Progenitor cell of endocrine pancreas (in vitro differentiated cells): Measurements from ENCODE around the gene NRP1. TPM values are rescaled to one million over a fixed set of nuclear protein-coding genes. Genes with fewer than 3 reads are reported as not detected.
A peak's percentile ranks its signal among the peaks of the same experiment; 100 is the strongest.

ENCODE experiments used
- DNase-seq: peaks from one replicate; pipeline ENCODE4 v3.0.0; 2021; ENCODE audit warnings: low spot score; ENCODE audit not compliant: unreplicated experiment
- H3K27ac Mint-ChIP-seq: 2 replicates; pipeline ENCODE4 v1.8.0; 2021; ENCODE audit warnings: mild to moderate bottlenecking, moderate library complexity, mixed read lengths
- H3K27me3 Mint-ChIP-seq: 2 replicates; pipeline ENCODE4 v1.8.0; 2021; ENCODE audit warnings: mixed read lengths
- H3K36me3 Mint-ChIP-seq: 2 replicates; pipeline ENCODE4 v1.8.0; 2022; ENCODE audit warnings: mixed read lengths; ENCODE audit not compliant: insufficient read depth
- H3K4me1 Mint-ChIP-seq: 2 replicates; pipeline ENCODE4 v1.8.0; 2021; ENCODE audit warnings: low read depth, mixed read lengths
- H3K4me3 Mint-ChIP-seq: 2 replicates; pipeline ENCODE4 v1.8.0; 2021; ENCODE audit warnings: low read depth, mild to moderate bottlenecking, moderate library complexity, mixed read lengths
- H3K9me3 Mint-ChIP-seq: 2 replicates; pipeline ENCODE4 v1.8.0; 2021; ENCODE audit warnings: low read depth, mixed read lengths
- total RNA-seq: library from RNA; stranded (reverse); gene quantifications from 2 replicates; pipeline ENCODE4 v1.2.1, GENCODE V29; 2021
- TF ChIP-seq, protein P1 (sequence below): fragments of 200-600 bp; sonication (generic); IDR thresholded peaks from one replicate; pipeline ENCODE4 v1.5.0; 2021; ENCODE audit warnings: antibody characterized with exemption, mild to moderate bottlenecking; ENCODE audit not compliant: unreplicated experiment

The NRP1 gene
- total RNA-seq, 1 donor from 2014 or later = 33.4 TPM

- Mint-ChIP-seq H3K9me3 (no peaks in the 10 kb centered on the region), H3K27ac (peak overlapping the region; percentile 74), H3K4me3 (peak overlapping the region; percentile 24), H3K36me3 (peaks cover 4% of the 10 kb centered on the region), H3K4me1 (peaks cover 41% of the 10 kb centered on the region), H3K27me3 (no peaks in the 10 kb centered on the region)
- TF ChIP-seq, protein P1, sequence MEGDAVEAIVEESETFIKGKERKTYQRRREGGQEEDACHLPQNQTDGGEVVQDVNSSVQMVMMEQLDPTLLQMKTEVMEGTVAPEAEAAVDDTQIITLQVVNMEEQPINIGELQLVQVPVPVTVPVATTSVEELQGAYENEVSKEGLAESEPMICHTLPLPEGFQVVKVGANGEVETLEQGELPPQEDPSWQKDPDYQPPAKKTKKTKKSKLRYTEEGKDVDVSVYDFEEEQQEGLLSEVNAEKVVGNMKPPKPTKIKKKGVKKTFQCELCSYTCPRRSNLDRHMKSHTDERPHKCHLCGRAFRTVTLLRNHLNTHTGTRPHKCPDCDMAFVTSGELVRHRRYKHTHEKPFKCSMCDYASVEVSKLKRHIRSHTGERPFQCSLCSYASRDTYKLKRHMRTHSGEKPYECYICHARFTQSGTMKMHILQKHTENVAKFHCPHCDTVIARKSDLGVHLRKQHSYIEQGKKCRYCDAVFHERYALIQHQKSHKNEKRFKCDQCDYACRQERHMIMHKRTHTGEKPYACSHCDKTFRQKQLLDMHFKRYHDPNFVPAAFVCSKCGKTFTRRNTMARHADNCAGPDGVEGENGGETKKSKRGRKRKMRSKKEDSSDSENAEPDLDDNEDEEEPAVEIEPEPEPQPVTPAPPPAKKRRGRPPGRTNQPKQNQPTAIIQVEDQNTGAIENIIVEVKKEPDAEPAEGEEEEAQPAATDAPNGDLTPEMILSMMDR = no peak
- no peak for DNase-seq
These were observed 61.0 kb downstream of the NRP1 start for GRCh38 chr10:33273295-33274002.

DNA sequence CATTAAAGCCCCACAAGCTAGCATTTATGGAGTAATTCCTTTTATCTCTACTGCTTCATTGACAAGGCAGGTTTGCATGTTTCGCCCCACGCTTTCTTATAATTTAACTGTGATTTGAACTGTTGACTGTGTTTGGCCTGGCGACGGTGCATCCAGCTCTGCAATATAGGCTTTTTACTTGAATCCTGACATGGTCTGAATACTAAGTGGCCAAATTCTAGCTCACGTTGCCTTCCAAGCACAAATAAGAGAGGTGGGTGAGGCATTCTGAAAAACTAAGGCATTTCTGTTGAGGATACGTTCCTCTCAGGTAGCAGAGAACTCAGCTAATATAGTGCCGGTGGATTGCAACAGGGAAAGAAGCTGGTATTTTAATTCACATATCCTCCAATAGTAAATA, 61.8 kb downstream of the NRP1 start:
- Mint-ChIP-seq H3K27me3 (no peaks in the 10 kb centered on the region), H3K36me3 (peaks cover 6% of the 10 kb centered on the region), H3K27ac (no peak overlapping the region), H3K4me1 (peaks cover 41% of the 10 kb centered on the region), H3K9me3 (no peaks in the 10 kb centered on the region), H3K4me3 (no peak overlapping the region)
- DNase-seq = no peak
- TF ChIP-seq, protein P1 = no peak

- DNase-seq = no peak
- Mint-ChIP-seq H3K27ac (peak overlapping the region; percentile 88), H3K36me3 (peaks cover 8% of the 10 kb centered on the region), H3K4me1 (peaks cover 41% of the 10 kb centered on the region), H3K9me3 (no peaks in the 10 kb centered on the region), H3K4me3 (no peak overlapping the region), H3K27me3 (no peaks in the 10 kb centered on the region)
- TF ChIP-seq, protein P1 = no peak
These were observed 62.4 kb downstream of the NRP1 start for GRCh38 chr10:33271969-33272583.

- H3K4me1 Mint-ChIP-seq = peaks cover 35% of the 10 kb centered on the region
- no peak for DNase-seq
- H3K27me3 Mint-ChIP-seq = no peaks in the 10 kb centered on the region
- no peaks in the 10 kb centered on the region for H3K9me3 Mint-ChIP-seq
- no peak overlapping the region for H3K27ac Mint-ChIP-seq
- H3K4me3 Mint-ChIP-seq = no peak overlapping the region
- peaks cover 9% of the 10 kb centered on the region for H3K36me3 Mint-ChIP-seq
- TF ChIP-seq, protein P1 = no peak
These were observed 63.5 kb downstream of the NRP1 start for GRCh38 chr10:33270971-33271370.

- H3K4me1 Mint-ChIP-seq = peaks cover 37% of the 10 kb centered on the region
These were observed 66.8 kb downstream of the NRP1 start for GRCh38 chr10:33267708-33268107.

More at GRCh38 chr10:33267708-33268107, 66.8 kb downstream of the NRP1 start:
- Mint-ChIP-seq H3K27me3 (no peaks in the 10 kb centered on the region), H3K27ac (no peak overlapping the region), H3K9me3 (peaks cover 1% of the 10 kb centered on the region), H3K4me3 (no peak overlapping the region), H3K36me3 (peaks cover 11% of the 10 kb centered on the region)
- DNase-seq = no peak
- TF ChIP-seq, protein P1 = no peak
